GM19468 (cell line): ENCODE measurements around the gene C19orf18.

Experiments used
- ATAC-seq: cut with Tn5 transposase; IDR thresholded peaks from one replicate; pipeline ENCODE4 v1.9.1; 2021; ENCODE audit warnings: mild to moderate bottlenecking, moderate library complexity, moderate number of reproducible peaks; ENCODE audit not compliant: unreplicated experiment; ENCODE audit errors: extremely low read depth

Gene C19orf18

DNA sequence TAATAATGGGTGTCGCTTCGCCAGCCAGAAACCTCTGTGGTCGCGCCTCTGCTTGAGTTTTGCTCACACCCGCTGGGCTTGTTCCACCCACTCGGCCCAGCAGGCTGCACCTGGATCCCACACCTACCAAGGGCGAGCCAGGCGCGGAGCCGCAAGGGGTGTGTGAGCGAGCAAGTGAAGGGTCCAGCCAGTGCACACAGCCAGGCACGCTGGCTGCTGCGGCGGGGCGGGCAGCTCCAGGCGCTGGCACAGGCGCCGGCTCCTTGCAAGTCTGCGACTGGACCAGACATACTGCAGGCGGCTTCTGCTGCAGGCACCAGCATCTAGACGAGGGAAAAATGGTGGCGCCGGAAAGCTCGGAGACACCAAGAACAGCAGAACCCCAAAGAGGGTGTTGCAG is 25.0 kb downstream of the C19orf18 start:
- no peak for ATAC-seq

GRCh38 chr19:57947419-57948134 is 26.8 kb downstream of the C19orf18 start, which contains the start of gene ZNF256:
ZNF256 (minus strand) TSS chr19:57947706; CDS start chr19:57947474, 232 bp downstream.
- ATAC-seq, result peak; percentile 94

- no peak for ATAC-seq
Measured at GRCh38 chr19:57947088-57947418, 27.3 kb downstream of the C19orf18 start.

DNA sequence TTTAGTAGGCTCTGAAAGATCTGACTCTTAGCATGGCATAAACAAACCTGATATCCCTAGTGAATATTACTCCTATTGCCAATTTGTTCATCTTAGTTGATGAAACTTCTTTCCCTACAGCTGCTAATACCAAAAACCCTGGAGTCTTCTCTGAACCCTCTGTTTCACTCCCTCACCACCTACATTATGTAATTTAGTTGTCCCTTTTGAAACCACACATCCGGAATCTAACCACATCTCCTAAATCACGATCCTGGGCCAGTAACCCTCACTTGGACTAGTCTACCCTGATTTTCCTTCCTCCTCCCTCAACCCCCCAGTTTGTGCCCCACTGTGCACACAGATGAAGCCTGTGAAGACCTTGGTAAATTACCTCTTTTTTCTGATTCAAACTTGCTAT is 28.0 kb downstream of the C19orf18 start:
- no peak for ATAC-seq

DNA sequence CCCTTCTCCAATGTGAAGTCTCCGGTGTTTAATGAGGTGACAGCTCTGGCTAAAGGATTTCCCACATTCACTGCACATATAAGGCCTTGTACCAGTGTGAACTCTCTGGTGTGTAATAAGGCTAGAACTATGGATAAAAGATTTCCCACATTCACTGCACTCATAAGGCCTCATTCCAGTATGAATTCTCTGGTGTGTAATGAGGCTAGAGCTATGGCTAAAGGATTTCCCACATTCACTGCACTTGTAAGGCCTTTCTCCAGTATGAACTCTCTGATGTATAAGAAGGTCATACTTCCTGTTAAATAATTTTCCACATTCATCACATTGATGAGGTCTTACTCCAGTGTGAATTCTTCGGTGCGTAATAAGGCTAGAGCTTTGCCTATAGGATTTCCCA is 32.7 kb downstream of the C19orf18 start:
- ATAC-seq, result no peak

GRCh38 chr19:57935731-57936130 is 38.6 kb downstream of the C19orf18 start:
- ATAC-seq, result no peak

DNA sequence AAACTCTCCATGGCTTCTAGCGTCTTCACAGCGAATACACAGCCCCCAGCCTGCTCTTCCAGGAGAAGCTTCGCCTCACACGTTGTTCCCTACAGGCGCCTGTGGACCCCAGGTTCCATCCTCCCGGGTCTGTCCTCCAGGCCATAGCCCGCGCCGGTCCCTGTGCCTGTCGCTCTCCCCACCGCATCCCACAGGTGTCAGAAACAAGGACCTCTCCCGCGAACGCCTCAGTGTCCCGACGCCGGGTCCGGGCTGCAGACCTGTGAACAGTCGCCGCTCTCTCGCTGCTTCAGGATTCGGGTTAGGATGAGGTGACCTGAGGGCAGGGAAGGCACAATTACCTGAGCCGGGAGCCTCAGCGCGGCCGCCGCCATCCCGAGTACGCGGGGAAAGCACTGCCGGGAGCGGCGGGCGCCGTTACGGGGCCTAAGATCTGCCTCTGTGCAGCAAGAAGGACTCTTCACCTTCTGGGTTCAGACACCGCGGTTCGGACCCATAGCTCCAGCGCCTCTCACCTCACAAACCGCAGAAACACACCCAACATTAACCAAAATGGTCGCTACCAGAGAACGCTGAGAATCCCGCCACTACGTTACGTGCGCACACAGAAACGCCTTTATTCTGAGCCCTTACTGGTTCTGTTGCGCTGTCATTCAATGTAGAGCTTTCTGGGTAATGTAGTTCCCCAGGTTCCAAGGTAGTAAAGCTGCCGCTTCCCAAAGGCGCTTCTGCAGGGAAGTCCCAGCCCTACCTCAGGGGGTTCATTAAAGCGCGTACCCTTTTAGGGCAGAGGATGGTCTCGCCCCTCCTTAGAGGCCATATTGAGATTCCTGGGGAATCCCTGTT is 39.3 kb downstream of the C19orf18 start, which contains the start of gene ZNF418:
Gene ZNF418 (minus strand): TSS at position 583 of the 846 bp plus-strand sequence. CDS start 1,580 bp downstream, outside the sequence.
- ATAC-seq, result no peak

GRCh38 chr19:57927587-57927986 is 46.7 kb downstream of the C19orf18 start:
- no peak for ATAC-seq

- peak; percentile 93 for ATAC-seq
Measured at GRCh38 chr19:57916168-57916995, 58.0 kb downstream of the C19orf18 start, which contains the start of gene ZNF417. ZNF417 (minus strand) TSS chr19:57916592; CDS start chr19:57916411, 181 bp downstream.

DNA sequence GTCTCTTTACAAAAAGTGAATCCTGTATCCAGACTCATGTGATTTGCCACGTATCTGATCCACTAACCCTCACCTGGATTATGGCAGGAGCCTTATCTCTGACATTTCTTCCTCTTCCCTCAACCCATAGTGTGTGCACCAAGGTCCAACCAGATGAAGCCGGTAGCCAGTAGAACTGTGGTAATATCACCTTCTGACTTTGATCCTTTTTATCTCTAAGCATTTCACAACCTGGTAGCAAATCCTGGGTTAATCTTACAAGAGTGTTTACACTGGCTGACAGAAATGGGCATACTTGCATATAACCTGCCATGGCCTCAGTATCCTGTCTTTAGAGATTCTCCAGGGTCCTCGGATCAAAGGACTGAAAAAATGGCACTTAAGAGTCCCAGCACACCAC is 59.8 kb downstream of the C19orf18 start:
- ATAC-seq, result no peak
